SK-N-SH (cell line): ENCODE measurements around the gene PLOD2.

Experiments used
- CHD2 ChIP-seq: fragments of 150-350 bp; IDR thresholded peaks from 2 replicates; pipeline ENCODE4 v1.6.1; 2018; ENCODE audit warnings: low read length; ENCODE audit not compliant: partially characterized antibody
- EP300 ChIP-seq, 2 experiments: IDR thresholded peaks; 2 replicates each; pipeline versions ENCODE4 v1.4.0 to v1.6.1; 2012; ENCODE audit warnings: borderline replicate concordance in 1 of 2, low read depth in 1 of 2, low read length in 1 of 2
- POLR2AphosphoS5 ChIP-seq: IDR thresholded peaks from 2 replicates; pipeline ENCODE4 v1.6.1; 2012; ENCODE audit warnings: low read depth, low read length
- YY1 ChIP-seq: IDR thresholded peaks from 2 replicates; pipeline ENCODE4 v1.4.0; 2012; ENCODE audit warnings: low read depth, mild to moderate bottlenecking
- TF ChIP-seq, protein P1 (sequence below): fragments of 200-600 bp; sonication (generic); IDR thresholded peaks from 2 replicates; pipeline ENCODE4 v1.6.1; 2017; ENCODE audit warnings: antibody characterized with exemption, mild to moderate bottlenecking, moderate library complexity
- TF ChIP-seq, protein P2 (sequence below): IDR thresholded peaks from 2 replicates; pipeline ENCODE4 v1.4.0; 2012; ENCODE audit warnings: low read depth
- TF ChIP-seq, protein P3 (sequence below): IDR thresholded peaks from 2 replicates; pipeline ENCODE4 v1.4.0; 2012; ENCODE audit warnings: low read depth, borderline replicate concordance

DNA sequence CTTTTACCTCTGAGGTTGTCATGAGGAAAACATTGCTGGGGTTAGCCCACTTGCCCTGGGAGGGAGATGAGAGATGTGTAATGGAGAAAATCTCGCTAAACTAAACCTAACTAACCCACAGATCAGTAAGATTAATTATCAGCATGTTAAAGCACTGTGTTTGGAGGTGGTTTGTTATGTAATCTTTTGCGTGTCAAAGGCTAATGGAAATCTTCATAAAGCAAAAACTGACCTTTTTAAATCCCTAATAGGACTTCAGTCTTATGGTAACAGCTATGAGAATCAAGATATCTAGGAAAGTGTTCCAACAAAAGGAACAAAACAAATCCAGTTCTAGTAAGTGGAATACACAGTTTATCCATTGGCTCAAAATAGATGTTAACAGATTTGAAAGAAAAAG is 102.7 kb downstream of the PLOD2 start:
- TF ChIP-seq EP300 (IDR thresholded peaks at IDR 0.05; ENCODE audit: borderline replicate concordance in 1 of 2, low read depth in 1 of 2, low read length in 1 of 2) (no peak), CHD2 (no peak), YY1 (no peak), POLR2AphosphoS5 (no peak)
- TF ChIP-seq, protein P1, sequence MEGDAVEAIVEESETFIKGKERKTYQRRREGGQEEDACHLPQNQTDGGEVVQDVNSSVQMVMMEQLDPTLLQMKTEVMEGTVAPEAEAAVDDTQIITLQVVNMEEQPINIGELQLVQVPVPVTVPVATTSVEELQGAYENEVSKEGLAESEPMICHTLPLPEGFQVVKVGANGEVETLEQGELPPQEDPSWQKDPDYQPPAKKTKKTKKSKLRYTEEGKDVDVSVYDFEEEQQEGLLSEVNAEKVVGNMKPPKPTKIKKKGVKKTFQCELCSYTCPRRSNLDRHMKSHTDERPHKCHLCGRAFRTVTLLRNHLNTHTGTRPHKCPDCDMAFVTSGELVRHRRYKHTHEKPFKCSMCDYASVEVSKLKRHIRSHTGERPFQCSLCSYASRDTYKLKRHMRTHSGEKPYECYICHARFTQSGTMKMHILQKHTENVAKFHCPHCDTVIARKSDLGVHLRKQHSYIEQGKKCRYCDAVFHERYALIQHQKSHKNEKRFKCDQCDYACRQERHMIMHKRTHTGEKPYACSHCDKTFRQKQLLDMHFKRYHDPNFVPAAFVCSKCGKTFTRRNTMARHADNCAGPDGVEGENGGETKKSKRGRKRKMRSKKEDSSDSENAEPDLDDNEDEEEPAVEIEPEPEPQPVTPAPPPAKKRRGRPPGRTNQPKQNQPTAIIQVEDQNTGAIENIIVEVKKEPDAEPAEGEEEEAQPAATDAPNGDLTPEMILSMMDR = no peak
- TF ChIP-seq, protein P2, sequence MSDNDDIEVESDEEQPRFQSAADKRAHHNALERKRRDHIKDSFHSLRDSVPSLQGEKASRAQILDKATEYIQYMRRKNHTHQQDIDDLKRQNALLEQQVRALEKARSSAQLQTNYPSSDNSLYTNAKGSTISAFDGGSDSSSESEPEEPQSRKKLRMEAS = no peak
- TF ChIP-seq, protein P3, sequence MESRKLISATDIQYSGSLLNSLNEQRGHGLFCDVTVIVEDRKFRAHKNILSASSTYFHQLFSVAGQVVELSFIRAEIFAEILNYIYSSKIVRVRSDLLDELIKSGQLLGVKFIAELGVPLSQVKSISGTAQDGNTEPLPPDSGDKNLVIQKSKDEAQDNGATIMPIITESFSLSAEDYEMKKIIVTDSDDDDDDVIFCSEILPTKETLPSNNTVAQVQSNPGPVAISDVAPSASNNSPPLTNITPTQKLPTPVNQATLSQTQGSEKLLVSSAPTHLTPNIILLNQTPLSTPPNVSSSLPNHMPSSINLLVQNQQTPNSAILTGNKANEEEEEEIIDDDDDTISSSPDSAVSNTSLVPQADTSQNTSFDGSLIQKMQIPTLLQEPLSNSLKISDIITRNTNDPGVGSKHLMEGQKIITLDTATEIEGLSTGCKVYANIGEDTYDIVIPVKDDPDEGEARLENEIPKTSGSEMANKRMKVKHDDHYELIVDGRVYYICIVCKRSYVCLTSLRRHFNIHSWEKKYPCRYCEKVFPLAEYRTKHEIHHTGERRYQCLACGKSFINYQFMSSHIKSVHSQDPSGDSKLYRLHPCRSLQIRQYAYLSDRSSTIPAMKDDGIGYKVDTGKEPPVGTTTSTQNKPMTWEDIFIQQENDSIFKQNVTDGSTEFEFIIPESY = no peak
